Osteoblast (primary cell): ENCODE data around the gene LPXN. TPM values are rescaled to one million over a fixed set of nuclear protein-coding genes. Genes with fewer than 3 reads are reported as not detected.

Experiments
- DNase-seq: peaks from one replicate; pipeline ENCODE4 v3.0.0; 2011; ENCODE audit warnings: low spot score, mixed read lengths; ENCODE audit not compliant: insufficient read length; ENCODE audit errors: missing footprints
- H2AFZ ChIP-seq: 2 replicates; pipeline ENCODE4 v1.6.0; 2011; ENCODE audit warnings: mild to moderate bottlenecking, low read length
- H3K27ac ChIP-seq: 2 replicates; pipeline ENCODE4 v1.5.1; 2011; ENCODE audit warnings: mild to moderate bottlenecking, low read depth, low read length, moderate library complexity
- H3K27me3 ChIP-seq: 2 replicates; pipeline ENCODE4 v1.6.0; 2012; ENCODE audit warnings: mild to moderate bottlenecking, control low read depth, inconsistent platforms, low read length, moderate library complexity; ENCODE audit not compliant: insufficient read depth
- H3K36me3 ChIP-seq: 2 replicates; pipeline ENCODE4 v1.5.1; 2011; ENCODE audit warnings: mild to moderate bottlenecking, low read length, control low read depth, moderate library complexity; ENCODE audit not compliant: insufficient read depth
- H3K4me1 ChIP-seq: 2 replicates; pipeline ENCODE4 v1.5.1; 2011; ENCODE audit warnings: mild to moderate bottlenecking, low read length, control low read depth, moderate library complexity; ENCODE audit not compliant: insufficient read depth
- H3K4me2 ChIP-seq: 2 replicates; pipeline ENCODE4 v1.6.0; 2011; ENCODE audit warnings: mild to moderate bottlenecking, low read length; ENCODE audit not compliant: insufficient read depth
- H3K4me3 ChIP-seq: fragments of 200-600 bp; sonication (generic); 3 replicates; pipeline ENCODE4 v1.5.1; 2012; ENCODE audit warnings: mild to moderate bottlenecking, low read length, inconsistent platforms; ENCODE audit not compliant: insufficient read depth
- H3K79me2 ChIP-seq: 2 replicates; pipeline ENCODE4 v1.6.0; 2012; ENCODE audit warnings: mild to moderate bottlenecking, low read length, control low read depth, inconsistent platforms; ENCODE audit not compliant: insufficient read depth
- H3K9me3 ChIP-seq: 2 replicates; pipeline ENCODE4 v1.5.1; 2011; ENCODE audit warnings: low read depth, low read length, control low read depth
- H4K20me1 ChIP-seq: 2 replicates; pipeline ENCODE4 v1.6.0; 2012; ENCODE audit warnings: mild to moderate bottlenecking, low read length, control low read depth; ENCODE audit not compliant: insufficient read depth
- CTCF ChIP-seq: IDR thresholded peaks from 2 replicates; pipeline ENCODE4 v1.5.1; 2011; ENCODE audit warnings: mild to moderate bottlenecking, low read depth, low read length, moderate library complexity; ENCODE audit errors: extremely low read depth
- total RNA-seq: library from RNA; depleted of rRNA; stranded (reverse); fragments of >200 nt; gene quantifications from 2 replicates; pipeline ENCODE4 v1.2.3, GENCODE V29; 2012

The LPXN gene
- total RNA-seq, result 8.5 and 14.5 TPM in 2 replicates

DNA sequence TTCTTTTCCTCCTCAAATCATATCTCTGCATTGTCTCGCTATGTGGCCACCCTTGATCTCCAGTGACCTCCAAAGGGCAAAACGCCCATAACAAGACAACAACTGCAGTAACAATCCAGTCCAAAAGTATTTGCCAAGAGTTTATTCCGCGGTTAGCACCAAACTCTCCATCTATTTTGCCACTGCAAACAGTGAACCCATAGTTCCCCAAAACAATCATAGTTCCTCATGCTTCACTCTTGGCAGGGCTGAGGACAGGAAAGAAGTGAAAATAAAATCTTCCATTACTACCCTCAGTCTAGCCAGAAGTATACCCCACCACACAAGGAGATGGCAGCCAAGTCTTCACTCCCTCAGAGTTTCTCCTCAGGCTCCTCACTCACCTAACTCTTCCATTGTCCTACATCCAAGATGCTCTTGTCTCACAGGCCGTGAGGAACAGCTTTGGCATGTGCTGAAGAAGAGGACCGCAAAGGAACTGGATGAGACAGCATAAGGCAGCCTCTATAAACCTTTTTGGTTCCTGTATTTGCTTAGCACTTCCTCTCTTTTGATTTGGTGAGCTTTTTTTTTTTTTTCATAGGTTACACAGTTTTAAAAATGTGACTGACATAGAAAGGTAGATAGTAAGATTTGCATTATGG lies at the start of gene LPXN:
Gene LPXN, minus strand, starts transcription at position 480 of the 644 bp plus-strand sequence. Its CDS starts 84 bp downstream, at position 396.
- Histone ChIP-seq H3K36me3 (no peaks in the 10 kb centered on the region), H3K4me3 (peak within 1 kb of the TSS; percentile 47), H2AFZ (peak within 1 kb of the TSS; percentile 53), H3K4me1 (peaks cover 44% of the 10 kb centered on the region), H4K20me1 (peaks cover 3% of the 10 kb centered on the region), H3K4me2 (peak within 1 kb of the TSS; percentile 98), H3K79me2 (peaks cover 33% of the 10 kb centered on the region), H3K27me3 (no peaks in the 10 kb centered on the region), H3K9me3 (no peaks in the 10 kb centered on the region), H3K27ac (peak within 1 kb of the TSS; percentile 100)
- TF ChIP-seq CTCF, result no peak
- no peak for DNase-seq

DNA sequence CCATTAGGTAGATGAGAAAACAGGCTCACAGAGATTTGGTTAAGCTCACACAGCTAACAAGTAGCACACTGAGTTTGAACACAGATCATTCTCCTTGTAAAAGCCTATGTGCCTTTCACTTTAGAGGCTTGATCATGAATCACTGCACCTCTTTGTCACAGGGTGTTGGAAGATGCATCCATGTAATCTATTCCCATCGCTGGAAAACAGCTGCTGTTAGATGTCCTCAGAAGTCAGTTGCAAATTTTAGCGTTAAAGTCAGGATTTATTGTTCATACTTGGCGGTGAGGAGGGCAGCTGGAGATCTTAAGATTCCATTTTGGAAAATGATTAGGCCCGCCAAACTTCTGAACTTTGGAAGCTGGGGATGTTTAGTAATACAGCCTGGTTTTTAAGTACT lies 49.4 kb upstream of the LPXN start:
- peaks cover 2% of the 10 kb centered on the region for H4K20me1 ChIP-seq
- no peaks in the 10 kb centered on the region for H3K27me3 ChIP-seq
- peaks cover 46% of the 10 kb centered on the region for H3K36me3 ChIP-seq
- H3K79me2 ChIP-seq, result peaks cover 34% of the 10 kb centered on the region
- H3K4me2 ChIP-seq, result no peak overlapping the region
- no peak overlapping the region for H2AFZ ChIP-seq
- H3K4me1 ChIP-seq, result peaks cover 61% of the 10 kb centered on the region
- DNase-seq, result no peak
- no peak for TF ChIP-seq CTCF
- no peak overlapping the region for H3K4me3 ChIP-seq
- H3K27ac ChIP-seq, result peak overlapping the region; percentile 81
- H3K9me3 ChIP-seq, result no peaks in the 10 kb centered on the region

- H3K4me2 ChIP-seq, result no peak within 1 kb of the TSS
- H3K27ac ChIP-seq, result peak within 1 kb of the TSS; percentile 27
- peaks cover 44% of the 10 kb centered on the region for H3K79me2 ChIP-seq
- H3K27me3 ChIP-seq, result no peaks in the 10 kb centered on the region
- peaks cover 73% of the 10 kb centered on the region for H3K36me3 ChIP-seq
- peaks cover 51% of the 10 kb centered on the region for H3K4me1 ChIP-seq
- H3K9me3 ChIP-seq, result no peaks in the 10 kb centered on the region
- H4K20me1 ChIP-seq, result no peaks in the 10 kb centered on the region
- no peak within 1 kb of the TSS for H3K4me3 ChIP-seq
- no peak for DNase-seq
- no peak for TF ChIP-seq CTCF
- no peak within 1 kb of the TSS for H2AFZ ChIP-seq
These were observed 46.7 kb upstream of the LPXN start, which contains the start of gene CNTF for GRCh38 chr11:58622344-58622743. Gene CNTF (plus strand): TSS chr11:58622665. CDS start chr11:58622753, 88 bp downstream.

DNA sequence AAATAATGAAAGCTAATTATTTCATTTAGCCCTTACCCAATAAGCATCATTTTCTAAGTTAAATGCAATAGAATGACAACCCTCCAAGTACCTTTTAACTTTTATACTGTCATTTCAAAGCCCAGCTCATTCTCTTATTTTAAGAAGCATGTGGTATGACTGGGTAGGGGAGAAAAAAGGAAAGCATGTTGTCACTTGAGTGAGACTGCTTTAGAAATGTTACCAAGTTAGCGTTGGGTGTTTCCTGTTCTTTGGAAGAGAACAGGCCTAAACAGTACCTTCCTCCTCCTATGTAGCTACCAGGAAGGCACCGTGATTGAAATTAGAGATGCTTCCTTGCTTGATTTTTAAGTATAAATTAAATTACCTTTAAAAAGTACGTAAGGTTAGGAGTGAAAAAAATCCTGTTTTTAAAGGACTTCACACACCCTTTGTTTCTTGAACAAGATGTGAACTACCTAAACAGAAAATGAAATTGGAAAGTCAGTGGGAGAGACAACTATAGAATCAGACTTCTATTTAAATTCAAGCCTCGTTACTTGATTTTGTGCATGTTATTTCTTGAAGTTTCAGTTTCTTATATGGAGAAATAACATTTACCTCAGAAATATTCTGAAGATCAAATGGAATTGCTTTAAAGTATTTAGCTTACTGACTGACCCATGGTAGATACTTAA lies 46.1 kb upstream of the LPXN start:
- Histone ChIP-seq H3K27ac (peak overlapping the region; percentile 27), H3K9me3 (no peaks in the 10 kb centered on the region), H3K27me3 (no peaks in the 10 kb centered on the region), H3K4me2 (no peak overlapping the region), H4K20me1 (no peaks in the 10 kb centered on the region), H3K79me2 (peaks cover 50% of the 10 kb centered on the region), H3K4me3 (no peak overlapping the region), H3K36me3 (peaks cover 79% of the 10 kb centered on the region), H2AFZ (no peak overlapping the region), H3K4me1 (peaks cover 46% of the 10 kb centered on the region)
- no peak for DNase-seq
- TF ChIP-seq CTCF, result no peak
